ENCODE data around the gene CYP2R1. TPM values are rescaled to one million over a fixed set of nuclear protein-coding genes. Genes with fewer than 3 reads are reported as not detected.
A peak's percentile ranks its signal among the peaks of the same experiment; 100 is the strongest.

Gene CYP2R1
- total RNA-seq, 4 donors from 2014 or later = 11.7 to 16.5 (median 16.1) TPM

GRCh38 chr11:14908214-14908880 lies 16.3 kb upstream of the CYP2R1 start:
- TF ChIP-seq POLR2A (IDR thresholded peaks at IDR 0.05) = no peak
- TF ChIP-seq EP300 (IDR thresholded peaks at IDR 0.05) = no peak
- peak in 4 of 5 experiments; percentile 38 to 50 (median 44) for TF ChIP-seq CTCF (IDR thresholded peaks at IDR 0.05)
- Histone ChIP-seq H3K9me3 (no peaks in the 10 kb centered on the region), H3K27ac (no peak overlapping the region), H3K4me3 (no peak overlapping the region), H3K36me3 (no peaks in the 10 kb centered on the region), H3K4me1 (peaks cover 0 to 34% (median 0%) of the 10 kb centered on the region in 4 donors), H3K27me3 (no peaks in the 10 kb centered on the region)
- DNase-seq (ENCODE audit: low spot score in 2 of 2) = peak in 1 of 2 donors; percentile 19
- WGBS, 2 donors = 23 to 32% methylated on average over 6 of the region's 6 CpGs

GRCh38 chr11:14907411-14908213 lies 15.6 kb upstream of the CYP2R1 start:
- TF ChIP-seq POLR2A (IDR thresholded peaks at IDR 0.05) (no peak), CTCF (IDR thresholded peaks at IDR 0.05) (peak; percentile 46 to 73 (median 65))
- H3K27ac ChIP-seq = no peak overlapping the region
- peak; percentile 62 to 80 for DNase-seq (ENCODE audit: low spot score in 2 of 2)
- H3K36me3 ChIP-seq = no peaks in the 10 kb centered on the region
- no peak overlapping the region for H3K4me3 ChIP-seq
- WGBS, 2 donors = 33 to 34% methylated on average over 12 to 13 of the region's 13 CpGs
- no peaks in the 10 kb centered on the region for H3K27me3 ChIP-seq
- H3K4me1 ChIP-seq = peaks cover 0 to 34% (median 0%) of the 10 kb centered on the region in 4 donors
- no peaks in the 10 kb centered on the region for H3K9me3 ChIP-seq

DNA sequence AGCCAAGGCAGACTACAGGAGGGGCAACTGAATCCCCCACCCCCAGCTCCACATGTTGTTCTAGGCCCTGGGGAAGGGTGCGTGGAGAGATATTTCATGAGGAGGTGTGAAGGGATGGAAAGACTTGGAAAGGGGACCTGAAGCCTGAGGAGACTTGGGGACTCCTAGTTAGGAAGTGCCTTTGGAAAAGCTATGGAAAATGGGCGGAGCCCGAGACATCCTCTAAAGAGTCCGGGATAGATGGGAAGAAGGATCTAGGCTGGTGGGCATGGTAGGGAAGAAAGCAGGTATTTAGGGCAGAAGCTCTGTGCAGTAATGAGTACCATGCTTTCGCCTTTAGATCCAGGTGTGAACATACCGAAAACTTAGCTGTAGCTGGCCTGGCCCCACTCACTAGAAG lies 15.0 kb upstream of the CYP2R1 start:
- 83 to 87% methylated on average over 6 of the region's 6 CpGs for WGBS, 2 donors
- no peak overlapping the region for H3K27ac ChIP-seq
- no peak overlapping the region for H3K4me3 ChIP-seq
- H3K27me3 ChIP-seq = no peaks in the 10 kb centered on the region
- DNase-seq (ENCODE audit: low spot score in 2 of 2) = no peak
- no peaks in the 10 kb centered on the region for H3K9me3 ChIP-seq
- no peak for TF ChIP-seq EP300 (IDR thresholded peaks at IDR 0.05)
- no peak for TF ChIP-seq CTCF (IDR thresholded peaks at IDR 0.05)
- TF ChIP-seq POLR2A (IDR thresholded peaks at IDR 0.05) = no peak
- H3K4me1 ChIP-seq = peaks cover 0 to 34% (median 0%) of the 10 kb centered on the region in 4 donors
- no peaks in the 10 kb centered on the region for H3K36me3 ChIP-seq

DNA sequence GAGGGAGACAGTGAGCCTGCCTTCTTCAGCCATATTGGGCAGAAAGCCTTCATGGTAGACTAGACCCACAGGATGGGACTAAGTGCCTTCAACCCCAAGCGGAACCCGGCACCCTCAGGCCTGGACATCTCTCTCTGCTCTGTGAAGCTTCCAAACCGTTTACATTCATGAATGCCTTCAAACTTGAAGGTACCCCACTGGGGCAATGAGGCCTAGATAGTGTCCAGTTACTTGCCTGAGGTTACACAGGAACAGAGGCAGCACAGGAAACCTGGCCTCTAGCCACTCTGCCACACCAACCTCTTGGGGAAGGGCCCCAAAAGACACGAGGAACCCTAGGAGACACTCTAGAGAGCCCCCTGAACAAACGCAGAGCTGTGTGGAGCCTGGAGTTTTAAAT lies 14.5 kb upstream of the CYP2R1 start:
- WGBS, 2 donors = 81% methylated on average over 5 of the region's 5 CpGs
- no peak for TF ChIP-seq EP300 (IDR thresholded peaks at IDR 0.05)
- TF ChIP-seq POLR2A (IDR thresholded peaks at IDR 0.05) = no peak
- no peak for TF ChIP-seq CTCF (IDR thresholded peaks at IDR 0.05)

More for the DNA sequence above, 14.5 kb upstream of the CYP2R1 start:
- H3K27me3 ChIP-seq = no peaks in the 10 kb centered on the region
- no peak for DNase-seq (ENCODE audit: low spot score in 2 of 2)
- no peaks in the 10 kb centered on the region for H3K36me3 ChIP-seq
- H3K4me3 ChIP-seq = no peak overlapping the region
- no peak overlapping the region for H3K27ac ChIP-seq
- no peaks in the 10 kb centered on the region for H3K9me3 ChIP-seq
- H3K4me1 ChIP-seq = peaks cover 0 to 34% (median 0%) of the 10 kb centered on the region in 4 donors

Measured in tibial nerve (tissue), 4 donors.